Neuronal stem cell (in vitro differentiated cells): Measurements from ENCODE around the gene C7orf25.

Source experiments
- DNase-seq: peaks from one replicate; pipeline ENCODE4 v3.0.0-alpha.2; 2013; ENCODE audit warnings: low spot score
- H2AFZ ChIP-seq: one replicate; pipeline ENCODE4 v1.6.1; 2013; ENCODE audit warnings: mild to moderate bottlenecking, low read length, inconsistent platforms
- H2AK5ac ChIP-seq: 2 replicates; pipeline ENCODE4 v1.6.1; 2013; ENCODE audit warnings: low read depth, mild to moderate bottlenecking, inconsistent platforms, low read length, moderate library complexity, mixed read lengths
- H2BK120ac ChIP-seq: 2 replicates; pipeline ENCODE4 v1.6.1; 2013; ENCODE audit warnings: low read depth, mild to moderate bottlenecking, inconsistent platforms, low read length, moderate library complexity, mixed read lengths
- H2BK12ac ChIP-seq: one replicate; pipeline ENCODE4 v1.6.1; 2013; ENCODE audit warnings: low read length, inconsistent platforms
- H2BK15ac ChIP-seq: 2 replicates; pipeline ENCODE4 v1.6.1; 2013; ENCODE audit warnings: mild to moderate bottlenecking, low read length, inconsistent platforms, mixed read lengths
- H2BK5ac ChIP-seq: one replicate; pipeline ENCODE4 v1.6.1; 2013; ENCODE audit warnings: inconsistent platforms, mild to moderate bottlenecking, low read length, moderate library complexity
- H3K14ac ChIP-seq: one replicate; pipeline ENCODE4 v1.6.1; 2013; ENCODE audit warnings: low read length, inconsistent platforms
- H3K18ac ChIP-seq: 2 replicates; pipeline ENCODE4 v1.6.1; 2013; ENCODE audit warnings: low read length, inconsistent platforms
- H3K23ac ChIP-seq: 2 replicates; pipeline ENCODE4 v1.6.1; 2013; ENCODE audit warnings: low read depth, mild to moderate bottlenecking, mixed read lengths, low read length, inconsistent platforms; ENCODE audit not compliant: poor library complexity
- H3K27ac ChIP-seq: replicated peaks from 3 replicates; pipeline ENCODE4 v1.5.1; 2013; ENCODE audit warnings: low read length, inconsistent platforms
- H3K27me3 ChIP-seq, 3 experiments: 2 replicates each; pipeline ENCODE4 v1.6.1; 2013; ENCODE audit warnings: low read length in 3 of 3, mild to moderate bottlenecking in 2 of 3, inconsistent platforms in 1 of 3, low read depth in 1 of 3, mixed read lengths in 1 of 3, moderate library complexity in 1 of 3; ENCODE audit not compliant: control insufficient read depth in 3 of 3, insufficient read depth in 3 of 3
- H3K36me3 ChIP-seq, 2 donors: replicated peaks in 1 of 2; 2 replicates each; pipeline ENCODE4 v1.6.1; 2013; ENCODE audit warnings: low read length in 2 of 2; ENCODE audit not compliant: control insufficient read depth in 2 of 2, insufficient read depth in 2 of 2
- H3K4ac ChIP-seq: 2 replicates; pipeline ENCODE4 v1.6.1; 2013; ENCODE audit warnings: inconsistent platforms, mild to moderate bottlenecking, low read length, moderate library complexity
- H3K4me1 ChIP-seq, 2 donors: 1 replicate in 1 of 2; 2 replicates in 1 of 2; pipeline ENCODE4 v1.6.1; 2013; ENCODE audit warnings: low read length in 2 of 2, low read depth in 1 of 2; ENCODE audit not compliant: control insufficient read depth in 2 of 2, insufficient read depth in 1 of 2
- H3K4me2 ChIP-seq: one replicate; pipeline ENCODE4 v1.6.1; 2013; ENCODE audit warnings: mild to moderate bottlenecking, low read length, inconsistent platforms; ENCODE audit not compliant: insufficient read depth, poor library complexity, severe bottlenecking
- H3K4me3 ChIP-seq, 2 donors: 2 replicates each; pipeline ENCODE4 v1.5.1; 2013; ENCODE audit warnings: low read length in 2 of 2, mild to moderate bottlenecking in 2 of 2, inconsistent platforms in 1 of 2, moderate library complexity in 1 of 2
- H3K79me1 ChIP-seq: one replicate; pipeline ENCODE4 v1.6.1; 2013; ENCODE audit warnings: low read depth, mild to moderate bottlenecking, inconsistent platforms, low read length, moderate library complexity
- H3K9ac ChIP-seq: one replicate; pipeline ENCODE4 v1.6.1; 2013; ENCODE audit warnings: mild to moderate bottlenecking, low read depth, low read length, inconsistent platforms; ENCODE audit not compliant: poor library complexity
- H3K9me3 ChIP-seq, 2 donors: replicated peaks in 1 of 2; 2 replicates each; pipeline versions ENCODE3 to v1.6.1; 2013; ENCODE audit warnings: low read length in 2 of 2, mild to moderate bottlenecking in 2 of 2, inconsistent platforms in 1 of 2, low read depth in 1 of 2, mixed read lengths in 1 of 2, moderate library complexity in 1 of 2; ENCODE audit not compliant: control insufficient read depth in 2 of 2, insufficient read depth in 1 of 2
- H4K8ac ChIP-seq: one replicate; pipeline ENCODE4 v1.6.1; 2013; ENCODE audit warnings: low read depth, mild to moderate bottlenecking, inconsistent platforms, low read length, moderate library complexity
- H4K91ac ChIP-seq: one replicate; pipeline ENCODE4 v1.6.1; 2013; ENCODE audit warnings: low read length, low read depth, mild to moderate bottlenecking, inconsistent platforms; ENCODE audit not compliant: poor library complexity
- WGBS, 2 donors: extraction: QIAGEN DNeasy Blood & Tissue Kit; methylation state at CpG; one replicate each; pipeline ENCODE4 v1.1.7; 2013; ENCODE audit warnings: missing lambda C conversion rate in 2 of 2, mixed read lengths in 1 of 2; ENCODE audit not compliant: insufficient read length in 2 of 2, insufficient replicate concordance in 1 of 2; ENCODE audit errors: extremely low coverage in 2 of 2; 5-methylcytosine and 5-hydroxymethylcytosine counted together

Gene C7orf25

DNA sequence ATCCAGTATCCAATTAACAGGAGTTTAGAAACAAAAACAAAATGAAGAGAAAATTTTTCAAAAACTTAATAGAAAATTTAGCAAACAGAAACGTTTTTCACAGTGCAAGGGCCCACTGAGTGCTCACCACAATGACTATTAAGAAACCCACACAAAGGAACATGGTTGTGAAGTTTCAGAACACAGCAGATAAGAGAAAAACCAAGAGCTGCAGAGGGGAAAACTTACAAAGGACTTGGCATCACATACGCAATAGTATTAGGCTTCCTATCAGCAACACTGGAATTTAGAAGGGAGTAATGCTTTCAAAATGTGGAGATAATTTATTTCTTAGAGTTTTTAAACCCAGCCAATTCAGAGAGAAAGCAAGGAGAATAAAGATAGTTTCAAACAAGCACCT is 1.7 kb upstream of the C7orf25 start:
- no peak overlapping the region for H4K91ac ChIP-seq
- no peak overlapping the region for H2BK15ac ChIP-seq
- H2BK12ac ChIP-seq, result no peak overlapping the region
- no peaks in the 10 kb centered on the region for H3K9me3 ChIP-seq
- H3K4me1 ChIP-seq, result peaks cover 0 to 10% of the 10 kb centered on the region in 2 donors
- H2BK120ac ChIP-seq, result no peak overlapping the region
- no peak overlapping the region for H2AFZ ChIP-seq
- DNase-seq, result no peak
- no peak overlapping the region for H3K27ac ChIP-seq
- no peak overlapping the region for H3K4me3 ChIP-seq
- no peak overlapping the region for H3K4me2 ChIP-seq
- no peak overlapping the region for H2BK5ac ChIP-seq
- H3K23ac ChIP-seq, result no peak overlapping the region
- peaks cover under 1% of the 10 kb centered on the region for H3K79me1 ChIP-seq
- no peak overlapping the region for H4K8ac ChIP-seq
- H2AK5ac ChIP-seq, result no peak overlapping the region
- WGBS, 2 donors, result no CpG with 5 or more reads among the region's 2 CpGs
- H3K4ac ChIP-seq, result no peak overlapping the region
- no peaks in the 10 kb centered on the region for H3K27me3 ChIP-seq
- no peak overlapping the region for H3K18ac ChIP-seq
- H3K9ac ChIP-seq, result no peak overlapping the region
- H3K14ac ChIP-seq, result no peak overlapping the region
- H3K36me3 ChIP-seq, result peaks cover 6 to 54% of the 10 kb centered on the region in 2 donors

DNA sequence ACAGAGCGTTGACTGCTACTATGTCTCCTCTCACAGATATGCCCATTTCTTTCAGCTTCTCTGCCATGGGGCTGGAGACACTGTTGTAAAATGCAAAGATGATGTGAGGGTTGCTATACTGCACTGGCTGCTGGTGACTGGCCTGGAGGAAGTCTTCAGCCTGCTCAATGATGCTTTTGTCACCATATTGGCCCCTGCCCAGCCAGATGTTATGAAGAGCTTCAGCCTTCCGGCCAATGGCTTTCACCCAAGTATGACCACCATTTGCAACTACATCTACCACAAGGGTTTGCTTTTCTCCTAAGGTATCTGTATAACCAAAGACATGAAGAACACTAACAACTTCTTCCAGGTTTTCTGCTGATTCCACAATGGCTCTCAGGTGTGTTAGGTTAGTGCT is 1.6 kb downstream of the C7orf25 start:
- DNase-seq, result no peak
- Histone ChIP-seq H3K9ac (no peak overlapping the region), H2BK5ac (no peak overlapping the region), H4K91ac (no peak overlapping the region), H3K36me3 (peaks cover 0 to 21% of the 10 kb centered on the region in 2 donors), H3K18ac (no peak overlapping the region), H3K79me1 (no peaks in the 10 kb centered on the region), H3K23ac (no peak overlapping the region), H2BK120ac (no peak overlapping the region), H3K4ac (no peak overlapping the region), H3K9me3 (no peaks in the 10 kb centered on the region), H3K27me3 (no peaks in the 10 kb centered on the region), H2BK12ac (no peak overlapping the region), H3K4me1 (peaks cover 0 to 10% of the 10 kb centered on the region in 2 donors), H2AFZ (no peak overlapping the region), H3K4me3 (peak overlapping the region in 1 of 2 donors; percentile 54), H3K4me2 (no peak overlapping the region), H2AK5ac (no peak overlapping the region), H3K14ac (no peak overlapping the region), H4K8ac (no peak overlapping the region), H2BK15ac (no peak overlapping the region), H3K27ac (no peak overlapping the region)
- WGBS, 2 donors, result no CpG with 5 or more reads among the region's 2 CpGs

DNA sequence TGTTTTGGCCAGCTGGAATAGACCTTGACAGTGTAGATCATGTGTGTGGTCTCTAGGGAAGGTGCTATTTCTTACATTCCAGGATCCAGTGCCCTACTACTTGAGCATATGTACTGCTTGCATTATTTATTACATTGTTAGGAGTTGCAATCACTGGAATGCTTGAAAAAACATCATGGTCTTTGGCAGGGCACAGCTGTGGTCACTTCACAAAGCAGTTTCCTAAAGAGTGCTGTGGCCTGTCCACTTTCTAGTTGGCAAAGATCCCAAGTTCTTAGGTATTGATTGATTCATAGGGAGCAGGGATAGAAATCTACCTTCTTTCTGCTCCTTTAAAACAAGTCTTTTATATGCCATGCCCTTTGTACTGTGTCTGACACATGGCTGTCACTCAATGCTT is 4.6 kb downstream of the C7orf25 start:
- H3K4me1 ChIP-seq, result peaks cover 0 to 7% of the 10 kb centered on the region in 2 donors
- no peak overlapping the region for H3K27ac ChIP-seq
- H3K36me3 ChIP-seq, result peaks cover 0 to 11% of the 10 kb centered on the region in 2 donors
- no peak overlapping the region for H4K91ac ChIP-seq
- no peak overlapping the region for H3K4me3 ChIP-seq
- H2AFZ ChIP-seq, result no peak overlapping the region
- H3K23ac ChIP-seq, result no peak overlapping the region
- H3K14ac ChIP-seq, result no peak overlapping the region
- no peak overlapping the region for H2BK12ac ChIP-seq
- no peak overlapping the region for H3K9ac ChIP-seq
- no peak overlapping the region for H3K18ac ChIP-seq
- no peak overlapping the region for H4K8ac ChIP-seq
- H2BK5ac ChIP-seq, result no peak overlapping the region
- H2AK5ac ChIP-seq, result no peak overlapping the region
- no peak overlapping the region for H2BK15ac ChIP-seq
- no peaks in the 10 kb centered on the region for H3K27me3 ChIP-seq
- H3K4ac ChIP-seq, result no peak overlapping the region
- H3K4me2 ChIP-seq, result no peak overlapping the region
- H3K79me1 ChIP-seq, result no peaks in the 10 kb centered on the region
- DNase-seq, result no peak
- no peak overlapping the region for H2BK120ac ChIP-seq
- no peaks in the 10 kb centered on the region for H3K9me3 ChIP-seq

DNA sequence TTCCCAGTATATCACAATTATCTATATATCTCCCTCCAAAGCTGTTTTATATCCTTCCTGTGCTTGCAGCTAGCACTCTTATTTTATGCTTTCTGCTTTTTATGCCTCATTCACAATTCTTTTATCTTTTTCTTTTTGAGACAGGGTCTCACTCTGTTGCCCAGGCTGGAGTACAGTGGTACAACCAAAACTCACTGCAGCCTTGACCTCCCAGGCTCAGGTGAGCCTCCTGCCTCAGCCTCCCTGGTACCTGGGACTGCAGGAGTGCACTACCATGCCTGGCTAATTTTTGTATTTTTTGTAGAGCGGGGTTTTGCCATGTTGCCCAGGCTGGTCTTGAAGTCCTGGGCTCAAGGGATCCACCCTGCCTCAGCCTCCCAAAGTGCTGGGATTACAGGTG is 5.7 kb downstream of the C7orf25 start:
- no peak overlapping the region for H2BK15ac ChIP-seq
- no peaks in the 10 kb centered on the region for H3K27me3 ChIP-seq
- H2BK5ac ChIP-seq, result no peak overlapping the region
- no peak for DNase-seq
- H4K8ac ChIP-seq, result no peak overlapping the region
- no peak overlapping the region for H3K14ac ChIP-seq
- no CpG with 5 or more reads among the region's 1 CpG for WGBS, 2 donors
- no peaks in the 10 kb centered on the region for H3K79me1 ChIP-seq
- no peak overlapping the region for H3K23ac ChIP-seq
- no peak overlapping the region for H2AK5ac ChIP-seq
- no peak overlapping the region for H2AFZ ChIP-seq
- H3K9me3 ChIP-seq, result no peaks in the 10 kb centered on the region
- H3K9ac ChIP-seq, result no peak overlapping the region
- H4K91ac ChIP-seq, result no peak overlapping the region
- H3K4me1 ChIP-seq, result peaks cover 0 to 7% of the 10 kb centered on the region in 2 donors
- H3K27ac ChIP-seq, result no peak overlapping the region
- no peak overlapping the region for H3K4me3 ChIP-seq
- no peak overlapping the region for H2BK12ac ChIP-seq
- H3K4ac ChIP-seq, result no peak overlapping the region
- H3K18ac ChIP-seq, result no peak overlapping the region
- peaks cover 0 to 11% of the 10 kb centered on the region in 2 donors for H3K36me3 ChIP-seq
- no peak overlapping the region for H2BK120ac ChIP-seq
- H3K4me2 ChIP-seq, result no peak overlapping the region
